Colonic mucosa (tissue), 4 donors: ENCODE results near the gene RPEL1. TPM values are rescaled to one million over a fixed set of nuclear protein-coding genes. Genes with fewer than 3 reads are reported as not detected.
"Not testable (repeated sequence)": the region's sequence is repeated elsewhere in the genome, so short reads cannot be mapped to it uniquely, and the experiment has no call there.

ENCODE experiments used
- DNase-seq: peaks from one replicate; pipeline ENCODE4 v3.0.0-alpha.2; 2020
- H3K27ac ChIP-seq: fragments of 200-600 bp; one replicate; pipeline ENCODE4 v1.8.0; 2021
- H3K27me3 ChIP-seq: fragments of 200-600 bp; one replicate; pipeline ENCODE4 v1.8.0; 2021
- H3K36me3 ChIP-seq: fragments of 200-600 bp; one replicate; pipeline ENCODE4 v1.8.0; 2021
- H3K4me1 ChIP-seq: fragments of 200-600 bp; one replicate; pipeline ENCODE4 v1.8.0; 2021; ENCODE audit warnings: mild to moderate bottlenecking
- H3K4me3 ChIP-seq: fragments of 200-600 bp; one replicate; pipeline ENCODE4 v1.8.0; 2021
- H3K9ac ChIP-seq, 2 donors: one replicate each; pipeline ENCODE4 v1.7.0; 2013; ENCODE audit warnings: control low read depth in 2 of 2, low read depth in 2 of 2, low read length in 2 of 2
- H3K9me3 ChIP-seq: fragments of 200-600 bp; one replicate; pipeline ENCODE4 v1.8.0; 2021
- intact Hi-C: fragments of 100-400 bp; cut with DNase I; formaldehyde crosslinking; loops from one replicate; pipeline ENCODE4 v1.14.1; 2022
- total RNA-seq, 2 donors: library from RNA; stranded (reverse); fragmentation: NEBNext Ultra II Directional in 1 of 2; extraction: Animal tissue kit (Norgen Biotek cat#: 25700) in 1 of 2; gene quantifications; one replicate each; pipeline ENCODE4 v1.2.1, GENCODE V29; 2021
- TF ChIP-seq, protein P1 (sequence below): fragments of 200-600 bp; IDR thresholded peaks from one replicate; pipeline ENCODE4 v1.8.0; 2022; ENCODE audit warnings: antibody characterized with exemption, mild to moderate bottlenecking
- donor health status: healthy.
- donor health status: DM: no; HTN: no; CAD: no.
- donor health status: DM: no; HTN: no; CAD: no.

RPEL1 gene
- total RNA-seq = not detected

DNA sequence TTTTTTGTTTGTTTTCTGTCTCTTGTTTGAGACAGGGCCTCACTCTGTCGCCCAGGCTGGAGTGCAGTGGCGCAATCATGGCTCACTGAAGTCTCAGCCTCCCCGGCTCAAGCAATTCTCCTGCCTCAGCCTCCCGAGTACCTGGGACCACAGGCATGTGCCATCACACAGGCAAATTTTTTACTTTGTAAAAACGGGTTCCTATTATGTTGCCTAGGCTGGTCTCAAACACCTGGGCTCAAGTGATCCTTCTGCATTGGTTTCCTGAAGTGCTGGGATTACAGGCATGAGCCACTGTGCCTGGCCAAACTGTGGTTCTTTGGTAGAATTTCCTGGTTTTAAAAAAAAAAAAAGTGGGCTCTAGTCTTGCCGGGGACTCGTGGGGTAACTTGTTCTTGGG is at the start of gene RPEL1:
Gene RPEL1, plus strand, starts transcription at position 301 of the 400 bp plus-strand sequence. CDS start 110 bp downstream, outside the sequence.
- H3K9me3 ChIP-seq, DNase-seq, H3K4me3 ChIP-seq, H3K36me3 ChIP-seq, H3K27ac ChIP-seq, H3K4me1 ChIP-seq, H3K27me3 ChIP-seq: not testable (repeated sequence)
- intact Hi-C loops = loop anchor here (5.0 to 10.0 kb wide), 3 partner anchors 151 to 408 kb away; partner anchors contain the start of genes CNNM2 and CYP17A1
- H3K9ac ChIP-seq = peak within 1 kb of the TSS in 1 of 2 donors; percentile 12

DNA sequence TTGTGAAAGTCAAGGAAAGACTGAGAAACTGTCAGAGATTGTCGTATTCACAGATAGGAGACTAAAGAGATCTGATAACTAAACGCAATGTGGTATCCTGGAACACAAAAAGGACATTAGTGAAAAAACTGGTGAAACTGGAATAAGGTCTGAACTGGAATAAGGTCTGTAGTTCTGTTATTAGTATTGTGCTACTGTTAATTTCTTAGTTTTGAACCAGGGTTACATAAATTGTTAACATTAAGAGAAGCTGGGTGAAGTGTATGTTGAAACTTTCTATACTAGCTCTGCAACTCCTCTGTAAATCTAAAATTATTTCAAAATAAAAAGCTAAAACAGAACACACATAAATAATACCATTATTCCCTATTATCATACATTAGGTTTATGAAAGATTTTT is 49.2 kb upstream of the RPEL1 start:
- Histone ChIP-seq H3K4me1 (no peaks in the 10 kb centered on the region), H3K36me3 (no peaks in the 10 kb centered on the region), H3K9ac (no peak overlapping the region), H3K9me3 (no peaks in the 10 kb centered on the region), H3K27me3 (no peaks in the 10 kb centered on the region), H3K27ac (no peak overlapping the region), H3K4me3 (no peak overlapping the region)
- intact Hi-C loops = no loop called here
- TF ChIP-seq, protein P1, sequence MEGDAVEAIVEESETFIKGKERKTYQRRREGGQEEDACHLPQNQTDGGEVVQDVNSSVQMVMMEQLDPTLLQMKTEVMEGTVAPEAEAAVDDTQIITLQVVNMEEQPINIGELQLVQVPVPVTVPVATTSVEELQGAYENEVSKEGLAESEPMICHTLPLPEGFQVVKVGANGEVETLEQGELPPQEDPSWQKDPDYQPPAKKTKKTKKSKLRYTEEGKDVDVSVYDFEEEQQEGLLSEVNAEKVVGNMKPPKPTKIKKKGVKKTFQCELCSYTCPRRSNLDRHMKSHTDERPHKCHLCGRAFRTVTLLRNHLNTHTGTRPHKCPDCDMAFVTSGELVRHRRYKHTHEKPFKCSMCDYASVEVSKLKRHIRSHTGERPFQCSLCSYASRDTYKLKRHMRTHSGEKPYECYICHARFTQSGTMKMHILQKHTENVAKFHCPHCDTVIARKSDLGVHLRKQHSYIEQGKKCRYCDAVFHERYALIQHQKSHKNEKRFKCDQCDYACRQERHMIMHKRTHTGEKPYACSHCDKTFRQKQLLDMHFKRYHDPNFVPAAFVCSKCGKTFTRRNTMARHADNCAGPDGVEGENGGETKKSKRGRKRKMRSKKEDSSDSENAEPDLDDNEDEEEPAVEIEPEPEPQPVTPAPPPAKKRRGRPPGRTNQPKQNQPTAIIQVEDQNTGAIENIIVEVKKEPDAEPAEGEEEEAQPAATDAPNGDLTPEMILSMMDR = no peak
- no peak for DNase-seq

DNA sequence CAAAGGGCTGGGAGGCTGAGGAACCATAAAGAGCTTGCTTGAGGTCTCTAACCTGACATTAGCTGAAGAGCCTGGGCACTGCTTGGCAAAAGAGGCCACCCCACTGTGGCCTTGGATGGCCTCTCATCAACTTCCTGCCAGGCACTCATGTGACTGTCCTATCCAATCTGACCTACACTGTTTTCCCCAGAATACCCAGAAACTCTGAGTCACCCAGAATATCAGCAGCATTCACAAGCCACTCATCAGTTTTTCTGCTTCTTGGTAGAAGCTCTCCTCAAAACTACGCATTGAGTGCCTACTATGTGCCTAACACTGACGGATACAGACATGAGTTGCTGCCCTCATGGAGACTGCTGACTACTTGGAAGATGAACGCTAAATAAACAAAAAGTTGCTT is 48.5 kb upstream of the RPEL1 start:
- no peak overlapping the region for H3K4me3 ChIP-seq
- TF ChIP-seq, protein P1 = no peak
- no peak overlapping the region for H3K27ac ChIP-seq
- no peaks in the 10 kb centered on the region for H3K4me1 ChIP-seq
- no peaks in the 10 kb centered on the region for H3K36me3 ChIP-seq
- H3K9me3 ChIP-seq = no peaks in the 10 kb centered on the region
- peak; percentile 26 for DNase-seq
- H3K9ac ChIP-seq = peak overlapping the region in 1 of 2 donors; percentile 14
- intact Hi-C loops = no loop called here
- no peaks in the 10 kb centered on the region for H3K27me3 ChIP-seq

DNA sequence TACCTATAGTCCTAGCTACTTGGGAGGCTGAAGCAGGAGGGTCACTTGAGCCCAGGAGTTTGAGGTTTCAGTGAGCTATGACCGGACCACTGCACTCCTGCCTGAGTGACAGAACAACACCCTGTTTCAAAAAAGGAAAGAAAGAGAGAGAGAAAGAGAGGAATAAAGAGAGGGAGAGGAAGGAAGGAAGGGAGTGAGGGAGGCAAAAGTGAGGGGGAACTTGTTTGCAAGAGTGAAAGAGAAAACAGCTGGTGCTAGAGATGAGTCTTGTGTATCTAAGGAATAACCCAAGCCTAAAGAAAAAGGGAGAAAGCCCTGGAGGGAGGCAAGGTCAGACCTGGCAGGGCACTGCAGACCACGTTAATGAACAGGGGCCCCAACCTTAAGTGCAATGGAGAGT is 47.8 kb upstream of the RPEL1 start:
- Histone ChIP-seq H3K9ac (no peak overlapping the region), H3K27me3 (no peaks in the 10 kb centered on the region), H3K27ac (no peak overlapping the region), H3K9me3 (no peaks in the 10 kb centered on the region), H3K36me3 (no peaks in the 10 kb centered on the region), H3K4me1 (no peaks in the 10 kb centered on the region), H3K4me3 (no peak overlapping the region)
- intact Hi-C loops = no loop called here
- TF ChIP-seq, protein P1 = no peak
- no peak for DNase-seq

DNA sequence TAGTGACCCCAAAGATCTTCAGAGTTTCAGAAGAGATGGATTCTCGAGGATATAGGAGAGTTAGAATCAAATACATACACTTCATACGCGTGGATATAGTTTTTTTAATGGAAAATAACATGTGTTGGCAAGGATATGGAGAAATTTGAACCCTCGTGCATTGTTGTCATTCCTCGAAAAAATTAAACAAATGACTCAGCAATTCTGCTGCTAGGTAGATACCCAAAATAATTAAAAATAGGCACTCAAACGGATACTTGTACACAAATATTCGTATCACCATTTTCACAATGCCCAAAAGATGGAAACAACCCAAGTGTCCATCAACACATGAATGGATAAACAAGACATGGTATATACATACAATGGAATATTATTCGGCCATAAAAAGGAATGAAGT is 47.0 kb upstream of the RPEL1 start:
- no peak overlapping the region for H3K4me3 ChIP-seq
- TF ChIP-seq, protein P1 = no peak
- no peaks in the 10 kb centered on the region for H3K4me1 ChIP-seq
- intact Hi-C loops = no loop called here
- no peaks in the 10 kb centered on the region for H3K27me3 ChIP-seq
- DNase-seq = no peak
- no peak overlapping the region for H3K27ac ChIP-seq
- H3K36me3 ChIP-seq = no peaks in the 10 kb centered on the region
- no peaks in the 10 kb centered on the region for H3K9me3 ChIP-seq
- no peak overlapping the region for H3K9ac ChIP-seq

DNA sequence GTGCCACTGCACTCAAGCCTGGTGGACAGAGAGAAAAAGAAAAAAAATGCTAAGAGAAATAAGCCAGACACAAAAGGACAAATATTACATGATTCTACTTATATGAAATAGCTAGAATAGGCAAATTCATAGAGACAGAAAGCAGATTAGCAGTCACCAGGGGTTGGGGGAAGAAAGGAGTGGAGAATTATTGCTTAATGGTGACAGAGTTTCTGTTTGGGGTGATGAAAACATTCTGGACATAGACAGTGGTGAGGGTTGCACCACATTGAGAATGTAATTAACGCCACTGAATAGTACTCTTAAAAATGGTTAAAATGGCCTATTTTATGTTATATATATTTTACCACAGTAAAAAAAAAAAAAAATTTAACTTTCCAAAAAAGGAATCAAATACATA is 46.2 kb upstream of the RPEL1 start:
- H3K4me3 ChIP-seq = no peak overlapping the region
- TF ChIP-seq, protein P1 = no peak
- DNase-seq = no peak
- no peaks in the 10 kb centered on the region for H3K9me3 ChIP-seq
- no peaks in the 10 kb centered on the region for H3K4me1 ChIP-seq
- H3K27ac ChIP-seq = no peak overlapping the region
- intact Hi-C loops = no loop called here
- H3K9ac ChIP-seq = no peak overlapping the region
- H3K36me3 ChIP-seq = no peaks in the 10 kb centered on the region
- no peaks in the 10 kb centered on the region for H3K27me3 ChIP-seq
